DMS53 treated with DMSO at 0.1 percent for 48 hours (cell line): ENCODE data around the gene KLRD1.
"Not testable (repeated sequence)": the region's sequence is repeated elsewhere in the genome, so short reads cannot be mapped to it uniquely, and the experiment has no call there.

Experiments
- DNase-seq: peaks from one replicate; lab custom pipeline; 2025; ENCODE audit not compliant: unreplicated experiment; lab: John Stamatoyannopoulos, UW

KLRD1 gene

GRCh38 chr12:10336196-10336595 lies 28.5 kb downstream of the KLRD1 start:
- DNase-seq, result not testable (repeated sequence)

DNA sequence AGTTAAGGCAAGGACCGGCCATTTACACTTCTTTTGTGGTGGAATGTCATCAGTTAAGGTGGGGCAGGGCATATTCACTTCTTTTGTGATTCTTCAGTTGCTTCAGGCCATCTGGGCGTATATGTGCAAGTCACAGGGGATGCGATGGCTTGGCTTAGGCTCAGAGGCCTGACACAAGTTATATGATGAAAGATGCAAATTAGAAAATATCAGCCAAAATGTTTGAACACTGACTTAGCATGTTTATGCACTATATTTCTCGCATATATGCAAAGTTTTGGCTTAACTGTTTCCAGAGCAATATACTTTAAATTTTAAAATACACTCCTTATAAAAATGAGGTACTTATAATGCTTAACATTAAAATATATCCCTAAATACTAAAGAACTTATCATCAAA lies 30.8 kb downstream of the KLRD1 start:
- DNase-seq, result not testable (repeated sequence)

DNA sequence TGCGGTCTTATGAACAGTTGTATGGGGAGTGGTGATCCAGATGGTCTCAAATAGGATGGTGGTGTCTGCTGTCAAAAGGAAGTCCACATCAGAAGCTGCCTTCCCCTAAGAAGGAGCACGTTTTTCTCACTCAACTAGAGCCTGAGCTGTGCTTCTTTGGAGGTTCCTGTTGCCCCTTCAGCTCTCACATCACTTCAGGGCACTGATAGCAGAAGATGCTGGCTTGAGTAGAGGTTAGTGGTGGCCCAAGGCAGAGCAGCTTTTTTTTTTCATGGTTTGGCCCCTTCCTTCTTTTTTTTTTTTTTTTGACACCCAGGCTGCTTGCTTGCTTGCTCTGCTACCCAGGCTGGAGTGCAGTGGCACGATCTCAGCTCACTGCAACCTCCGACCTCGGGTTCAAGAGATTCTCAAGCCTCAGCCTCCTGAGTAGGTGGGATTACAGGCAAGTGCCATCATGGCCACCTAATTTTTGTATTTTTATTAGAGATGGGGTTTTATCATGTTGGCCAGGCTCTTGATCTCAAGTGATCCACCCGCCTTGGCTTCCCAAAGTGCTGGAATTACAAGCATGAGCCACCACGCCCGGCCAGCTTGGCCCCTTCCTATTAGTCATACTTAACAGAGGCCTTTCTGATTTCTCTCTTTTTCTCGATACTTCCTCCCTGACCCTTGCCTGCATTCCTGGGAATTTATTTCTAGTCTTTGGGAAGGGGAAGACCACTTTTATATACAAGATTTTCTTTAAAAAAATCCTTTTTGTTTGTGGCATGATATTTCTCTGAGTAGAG lies 31.6 kb downstream of the KLRD1 start:
- no peak for DNase-seq

GRCh38 chr12:10340946-10341345 lies 33.3 kb downstream of the KLRD1 start:
- not testable (repeated sequence) for DNase-seq

DNA sequence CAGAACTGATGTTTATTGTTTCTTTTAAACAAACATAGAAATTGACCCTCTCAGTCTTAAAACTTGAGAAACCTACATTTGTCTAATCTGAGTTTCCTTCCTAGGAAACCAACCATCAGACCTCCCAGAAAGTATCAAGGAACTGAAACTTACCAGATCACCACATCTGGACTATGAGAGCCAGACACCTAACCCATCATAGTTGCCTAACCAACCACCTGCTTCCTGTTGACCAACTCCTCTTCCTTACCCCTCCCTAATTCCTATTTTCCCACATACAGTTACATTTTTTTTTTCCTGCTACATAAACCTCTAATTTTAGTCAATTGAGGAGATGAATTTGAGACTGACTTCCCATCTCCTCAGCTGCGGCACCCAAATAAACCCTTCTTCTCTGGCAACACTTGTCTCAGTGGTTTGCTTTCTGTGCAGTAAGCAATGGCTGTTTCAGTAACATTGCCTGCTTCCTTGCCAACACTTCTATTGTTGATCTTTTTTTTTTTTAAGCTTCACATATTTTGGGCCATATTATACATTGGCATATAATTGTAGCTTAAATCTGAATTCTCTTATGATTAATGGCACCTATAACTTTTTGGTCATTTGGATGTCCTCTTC lies 34.3 kb downstream of the KLRD1 start:
- DNase-seq, result no peak

GRCh38 chr12:10351457-10351856 lies 43.8 kb downstream of the KLRD1 start:
- DNase-seq, result not testable (repeated sequence)

- DNase-seq, result peak; percentile 85
Measured at GRCh38 chr12:10354071-10354470, 46.4 kb downstream of the KLRD1 start.

GRCh38 chr12:10354502-10354901 lies 46.8 kb downstream of the KLRD1 start:
- peak; percentile 97 for DNase-seq

- no peak for DNase-seq
Measured at GRCh38 chr12:10358131-10358530, 50.5 kb downstream of the KLRD1 start.

- DNase-seq, result no peak
Measured at GRCh38 chr12:10358969-10359368, 51.3 kb downstream of the KLRD1 start.

- peak; percentile 40 for DNase-seq
Measured at GRCh38 chr12:10361084-10361483, 53.4 kb downstream of the KLRD1 start.

DNA sequence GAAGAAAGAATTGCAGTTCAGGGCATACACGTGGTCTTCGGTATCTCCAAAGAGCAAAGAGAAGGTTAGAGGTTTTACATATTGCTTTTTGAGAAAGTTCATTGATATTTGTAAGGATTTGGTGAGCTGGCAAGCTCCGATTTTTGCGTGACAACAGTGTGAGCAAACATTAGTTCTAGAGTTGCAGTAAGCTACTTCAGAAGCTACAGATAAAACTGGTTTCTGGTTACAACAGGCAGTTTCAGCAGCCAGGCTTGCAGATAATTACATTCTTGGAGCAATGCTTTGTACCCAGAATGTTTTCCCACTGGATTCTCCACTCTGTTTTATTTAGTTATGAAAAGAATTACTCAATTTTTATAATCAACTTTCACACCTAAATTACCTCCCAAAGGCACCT lies 54.0 kb downstream of the KLRD1 start:
- DNase-seq, result peak; percentile 88

DNA sequence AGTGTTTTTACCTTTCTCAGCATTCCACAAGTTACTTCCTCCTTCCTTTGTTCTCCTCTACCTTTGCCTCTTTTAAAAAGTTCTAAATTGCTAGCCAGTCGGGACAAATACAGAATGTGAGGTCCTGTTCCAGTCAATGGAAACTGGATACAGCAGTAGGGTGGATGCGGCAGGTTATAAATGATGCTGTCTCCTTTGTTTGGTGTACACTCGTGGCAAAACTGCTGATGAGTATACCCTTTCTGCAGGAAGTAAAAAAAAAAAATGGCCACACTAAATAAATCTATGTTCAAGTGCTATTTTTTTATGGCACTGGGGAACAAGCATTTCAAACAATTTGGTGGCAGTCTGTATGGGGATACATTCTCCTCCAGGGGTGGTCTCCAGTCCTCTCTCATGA lies 54.7 kb downstream of the KLRD1 start:
- peak; percentile 78 for DNase-seq

DNA sequence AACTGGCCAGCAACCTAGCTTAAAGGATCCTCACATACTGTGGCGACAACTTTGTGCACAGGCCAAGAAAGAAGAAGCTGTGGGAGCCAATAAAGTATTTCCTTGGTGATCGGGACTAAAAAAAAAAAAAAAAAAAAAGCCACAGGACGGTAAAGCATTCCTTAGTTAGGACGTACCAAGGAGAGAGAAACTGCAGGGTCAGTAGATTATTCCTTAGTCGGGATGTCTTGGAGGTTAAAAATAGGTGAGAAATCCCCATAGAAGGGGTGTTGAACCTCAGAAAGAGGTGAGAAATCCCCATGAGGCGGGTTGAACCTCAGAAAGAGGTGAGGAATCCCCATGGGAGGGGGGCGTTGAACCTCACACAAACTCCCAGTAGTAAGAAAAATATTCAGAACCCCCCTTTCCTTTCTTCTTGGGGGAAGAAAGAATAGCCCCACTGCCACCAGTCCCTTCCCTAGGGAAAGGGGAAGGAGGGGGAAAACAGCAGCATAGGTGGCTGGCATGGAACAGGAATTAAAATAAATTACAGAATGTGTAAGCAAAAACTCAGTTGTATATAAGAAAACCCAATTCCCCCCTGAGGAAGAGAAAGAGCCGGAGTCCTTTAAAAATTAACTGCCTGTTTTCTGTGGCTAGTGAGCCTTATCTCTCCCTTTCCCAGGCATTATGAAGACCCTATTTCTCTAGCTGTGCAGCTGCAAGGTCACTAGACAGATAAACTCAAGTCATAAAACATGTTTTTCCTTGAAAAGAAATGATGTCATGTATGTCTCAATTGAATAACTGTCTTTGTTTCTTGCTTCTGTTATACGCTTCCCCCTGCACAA lies 55.4 kb downstream of the KLRD1 start:
- DNase-seq, result peak; percentile 68

GRCh38 chr12:10363658-10363913 lies 55.9 kb downstream of the KLRD1 start:
- no peak for DNase-seq

GRCh38 chr12:10363914-10364814 lies 56.5 kb downstream of the KLRD1 start:
- peak; percentile 97 for DNase-seq

DNA sequence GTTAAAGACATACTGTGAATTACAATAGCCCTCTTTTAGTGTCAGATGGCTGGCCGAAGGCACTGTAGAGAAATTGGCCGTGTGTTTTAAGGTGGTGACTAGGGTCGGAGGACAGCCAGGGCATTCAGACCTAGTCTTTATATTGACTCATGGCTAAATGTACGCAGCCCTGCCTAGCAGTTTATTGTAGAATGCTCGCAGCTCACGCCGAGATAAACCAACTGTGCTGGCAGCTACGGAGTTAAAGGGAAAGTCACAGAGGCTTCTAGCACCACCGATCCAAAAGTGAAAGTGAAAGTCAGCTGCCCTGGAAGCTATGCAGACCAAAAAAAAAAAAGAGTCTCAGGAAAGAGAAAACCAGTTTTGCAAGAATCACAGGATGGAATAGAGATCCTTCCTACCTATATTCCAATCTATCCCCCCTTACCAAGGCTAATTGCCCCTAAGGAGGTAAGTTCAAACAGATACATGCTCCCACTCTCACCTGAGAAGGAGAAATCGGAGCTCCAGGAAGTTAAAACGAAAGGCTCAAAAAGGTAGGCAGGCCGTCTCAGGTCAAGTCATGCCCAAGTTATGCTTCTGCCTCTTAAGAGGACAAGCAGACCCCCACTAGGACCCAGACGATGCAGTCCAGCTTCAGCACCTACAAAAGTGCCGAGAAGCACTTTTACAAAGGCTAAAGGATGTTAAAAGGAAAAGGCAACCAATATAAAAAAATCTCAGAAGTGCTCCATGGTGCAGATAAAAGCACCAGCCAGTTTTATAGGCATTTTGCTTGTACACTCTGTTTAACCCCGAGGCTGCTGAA lies 57.3 kb downstream of the KLRD1 start:
- peak; percentile 100 for DNase-seq

GRCh38 chr12:10365696-10366405 lies 58.2 kb downstream of the KLRD1 start:
- DNase-seq, result peak; percentile 89

DNA sequence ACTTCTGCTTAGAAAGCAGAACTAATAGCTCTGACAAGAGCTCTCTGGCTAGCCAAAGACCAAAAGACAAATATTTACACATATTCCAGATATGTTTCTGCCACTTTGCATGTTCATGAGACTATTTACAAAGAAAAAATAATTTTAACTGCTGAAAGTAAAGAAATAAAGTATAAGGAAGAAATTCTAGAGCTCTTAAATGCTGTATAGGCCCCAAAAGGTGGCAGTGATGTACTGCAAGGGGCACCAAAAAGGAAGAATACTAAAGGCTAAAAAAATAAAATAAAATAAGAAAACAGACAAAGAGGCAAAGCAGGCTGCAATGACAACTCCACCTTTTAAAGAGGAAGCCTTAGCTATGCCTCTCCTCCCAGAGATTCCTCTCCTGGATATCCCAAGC lies 59.2 kb downstream of the KLRD1 start:
- peak; percentile 89 for DNase-seq

- DNase-seq, result not testable (repeated sequence)
Measured at GRCh38 chr12:10367714-10368113, 60.0 kb downstream of the KLRD1 start.
